NB4 (cell line): ENCODE data around the gene C9orf43.
"Not testable (repeated sequence)": the region's sequence is repeated elsewhere in the genome, so short reads cannot be mapped to it uniquely, and the experiment has no call there.

Source experiments
- MYC ChIP-seq: IDR thresholded peaks from 2 replicates; pipeline ENCODE4 v1.6.1; 2011; ENCODE audit warnings: low read depth, low read length
- POLR2A ChIP-seq: IDR thresholded peaks from 2 replicates; pipeline ENCODE4 v1.6.1; 2011; ENCODE audit warnings: mild to moderate bottlenecking; ENCODE audit not compliant: insufficient read length; ENCODE audit errors: extremely low read depth
- TF ChIP-seq, protein P1 (sequence below): IDR thresholded peaks from one replicate; pipeline ENCODE4 v1.5.1; 2012; ENCODE audit warnings: low read depth, low read length
- TF ChIP-seq, protein P2 (sequence below): IDR thresholded peaks from 2 replicates; pipeline ENCODE4 v1.6.1; 2011; ENCODE audit warnings: low read depth, low read length

DNA sequence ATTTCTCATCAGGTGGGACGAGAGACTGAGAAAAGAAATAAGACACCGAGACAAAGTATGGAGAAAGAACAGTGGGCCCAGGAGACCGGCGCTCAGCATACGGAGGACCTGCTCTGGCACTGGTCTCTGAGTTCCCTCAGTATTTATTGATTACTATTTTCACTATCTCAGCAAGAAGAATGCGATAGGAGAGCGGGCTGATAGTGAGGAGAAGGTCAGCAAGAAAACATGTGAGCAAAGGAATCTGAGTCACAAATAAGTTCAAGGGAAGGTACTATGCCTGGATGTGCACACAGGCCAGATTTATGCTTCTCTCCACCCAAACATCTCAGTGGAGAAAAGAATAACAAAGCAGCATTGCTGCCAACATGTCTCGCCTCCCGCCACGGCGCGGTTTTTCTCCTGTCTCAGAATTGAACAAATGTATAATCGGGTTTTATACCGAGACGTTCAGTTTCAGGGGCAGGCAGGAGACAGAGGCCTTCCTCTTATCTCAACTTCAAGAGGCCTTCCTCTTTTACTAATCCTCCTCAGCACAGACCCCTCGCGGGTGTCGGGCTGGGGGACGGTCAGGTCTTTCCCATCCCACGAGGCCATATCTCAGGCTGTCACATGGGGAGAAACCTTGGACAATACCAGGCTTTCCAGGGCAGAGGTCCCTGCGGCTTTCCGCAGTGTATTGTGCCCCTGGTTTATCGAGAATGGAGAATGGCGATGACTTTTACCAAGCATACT is 31.3 kb upstream of the C9orf43 start:
- TF ChIP-seq, protein P1, sequence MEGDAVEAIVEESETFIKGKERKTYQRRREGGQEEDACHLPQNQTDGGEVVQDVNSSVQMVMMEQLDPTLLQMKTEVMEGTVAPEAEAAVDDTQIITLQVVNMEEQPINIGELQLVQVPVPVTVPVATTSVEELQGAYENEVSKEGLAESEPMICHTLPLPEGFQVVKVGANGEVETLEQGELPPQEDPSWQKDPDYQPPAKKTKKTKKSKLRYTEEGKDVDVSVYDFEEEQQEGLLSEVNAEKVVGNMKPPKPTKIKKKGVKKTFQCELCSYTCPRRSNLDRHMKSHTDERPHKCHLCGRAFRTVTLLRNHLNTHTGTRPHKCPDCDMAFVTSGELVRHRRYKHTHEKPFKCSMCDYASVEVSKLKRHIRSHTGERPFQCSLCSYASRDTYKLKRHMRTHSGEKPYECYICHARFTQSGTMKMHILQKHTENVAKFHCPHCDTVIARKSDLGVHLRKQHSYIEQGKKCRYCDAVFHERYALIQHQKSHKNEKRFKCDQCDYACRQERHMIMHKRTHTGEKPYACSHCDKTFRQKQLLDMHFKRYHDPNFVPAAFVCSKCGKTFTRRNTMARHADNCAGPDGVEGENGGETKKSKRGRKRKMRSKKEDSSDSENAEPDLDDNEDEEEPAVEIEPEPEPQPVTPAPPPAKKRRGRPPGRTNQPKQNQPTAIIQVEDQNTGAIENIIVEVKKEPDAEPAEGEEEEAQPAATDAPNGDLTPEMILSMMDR: not testable (repeated sequence)
- TF ChIP-seq MYC, POLR2A: not testable (repeated sequence)
- TF ChIP-seq, protein P2, sequence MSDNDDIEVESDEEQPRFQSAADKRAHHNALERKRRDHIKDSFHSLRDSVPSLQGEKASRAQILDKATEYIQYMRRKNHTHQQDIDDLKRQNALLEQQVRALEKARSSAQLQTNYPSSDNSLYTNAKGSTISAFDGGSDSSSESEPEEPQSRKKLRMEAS: not testable (repeated sequence)
